ENCODE data around the gene TOR4A.

DNA sequence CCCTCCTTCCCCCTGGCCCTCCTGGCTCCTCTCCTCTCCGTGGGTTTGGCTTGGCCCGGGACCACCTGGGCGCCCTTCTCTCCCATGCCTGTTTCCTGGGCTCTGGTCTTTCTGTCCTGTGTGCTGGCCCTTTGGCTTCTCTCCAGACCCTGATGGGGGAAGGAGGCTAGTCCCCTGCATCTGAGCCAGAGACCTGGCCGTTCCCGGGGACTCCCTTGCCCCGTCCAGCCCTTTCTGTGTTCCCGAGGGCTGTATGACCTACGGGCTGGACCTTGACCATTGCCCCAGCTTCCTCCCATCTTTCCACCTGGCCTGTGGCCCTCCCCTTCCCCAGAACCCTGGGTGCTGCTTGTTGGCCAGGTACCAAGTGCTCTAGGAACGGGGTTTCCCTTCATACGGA is 14.0 kb upstream of the TOR4A start:
- TF ChIP-seq SIN3A (IDR thresholded peaks at IDR 0.05; ENCODE audit: borderline replicate concordance, insufficient read depth, low read length) (no peak), TAF1 (IDR thresholded peaks at IDR 0.05; ENCODE audit: borderline replicate concordance, insufficient read depth, low read length) (no peak), POLR2AphosphoS5 (IDR thresholded peaks at IDR 0.05; ENCODE audit: low read depth, low read length) (no peak)

Data from PFSK-1 (cell line).